PC-3 (cell line): ENCODE measurements around the gene LRRC3B. TPM values are rescaled to one million over a fixed set of nuclear protein-coding genes. Genes with fewer than 3 reads are reported as not detected.

ENCODE experiments used
- ATAC-seq: fragments of 200-7000 bp; cut with Tn5 transposase; 2 replicates; pipeline ENCODE4 v1.9.1; 2020; ENCODE audit warnings: mild to moderate bottlenecking, moderate library complexity
- BruUV-seq: library from RNA; stranded (reverse); fragments of 400-500 nt; replicated peaks from 2 replicates; lab custom pipeline; 2021; lab: Mats Ljungman, UMichigan
- CTCF ChIA-PET: fragments of 300-600 bp; sonication (Branson Sonifier 250); formaldehyde crosslinking; loops from one replicate; lab custom pipeline; 2022; ENCODE audit warnings: antibody characterized with exemption; lab: Charles Lee
- POLR2A ChIA-PET: fragments of 300-600 bp; sonication (Branson Sonifier 250); formaldehyde crosslinking; loops from one replicate; lab custom pipeline; 2022; ENCODE audit warnings: antibody characterized with exemption; ENCODE audit not compliant: unreplicated experiment; lab: Charles Lee
- DNase-seq: peaks from one replicate; pipeline ENCODE4 v3.0.0-alpha.2; 2015
- H2AFZ ChIP-seq: fragments of 300-600 bp; sonication (generic); 2 replicates; pipeline ENCODE4 v1.6.0; 2016; ENCODE audit warnings: antibody characterized with exemption, low read length
- H3F3A ChIP-seq: fragments of 300-600 bp; sonication (generic); one replicate; pipeline ENCODE4 v1.6.0; 2017; ENCODE audit warnings: antibody characterized with exemption, low read length, control low read depth, mild to moderate bottlenecking; ENCODE audit not compliant: unreplicated experiment
- H3K27ac ChIP-seq: fragments of 300-600 bp; sonication (generic); 2 replicates; pipeline ENCODE4 v1.5.1; 2016; ENCODE audit warnings: mild to moderate bottlenecking, low read length
- H3K27me3 ChIP-seq: fragments of 300-600 bp; sonication (generic); 2 replicates; pipeline ENCODE4 v1.6.1; 2016; ENCODE audit warnings: low read length, mixed read lengths
- H3K36me3 ChIP-seq: fragments of 300-600 bp; sonication (generic); 2 replicates; pipeline ENCODE4 v1.6.1; 2016; ENCODE audit warnings: low read depth, mixed run types, low read length, mixed read lengths
- H3K4me1 ChIP-seq: fragments of 300-600 bp; sonication (generic); 2 replicates; pipeline ENCODE4 v1.5.1; 2016; ENCODE audit warnings: low read length; ENCODE audit not compliant: insufficient read depth
- H3K4me2 ChIP-seq: fragments of 300-600 bp; sonication (generic); 2 replicates; pipeline ENCODE4 v1.6.0; 2016; ENCODE audit warnings: low read length
- H3K4me3 ChIP-seq: fragments of 300-600 bp; sonication (generic); 2 replicates; pipeline ENCODE4 v1.5.1; 2016; ENCODE audit warnings: mild to moderate bottlenecking, low read length, mixed read lengths
- H3K79me2 ChIP-seq: fragments of 300-600 bp; sonication (generic); 2 replicates; pipeline ENCODE4 v1.6.1; 2017; ENCODE audit warnings: low read length, mixed read lengths
- H3K9ac ChIP-seq: fragments of 300-600 bp; sonication (generic); 2 replicates; pipeline ENCODE4 v1.6.0; 2016; ENCODE audit warnings: mild to moderate bottlenecking, low read length
- H3K9me2 ChIP-seq: fragments of 300-600 bp; sonication (generic); replicated peaks from 2 replicates; pipeline ENCODE4 v1.6.1; 2016; ENCODE audit warnings: mixed run types, low read length, mixed read lengths
- H3K9me3 ChIP-seq: fragments of 300-600 bp; sonication (generic); 2 replicates; pipeline ENCODE4 v1.6.1; 2016; ENCODE audit warnings: low read length, mixed read lengths
- H4K20me1 ChIP-seq: fragments of 300-600 bp; sonication (generic); 2 replicates; pipeline ENCODE4 v1.6.1; 2016; ENCODE audit warnings: low read length, mixed read lengths
- CTCF ChIP-seq: fragments of 300-600 bp; sonication (generic); conservative IDR thresholded peaks from 2 replicates; pipeline ENCODE4 v1.5.1; 2017; ENCODE audit warnings: antibody characterized with exemption, low read depth, mild to moderate bottlenecking, low read length
- EZH2 ChIP-seq: fragments of 300-600 bp; sonication (generic); IDR thresholded peaks from one replicate; pipeline ENCODE4 v1.6.1; 2017; ENCODE audit warnings: antibody characterized with exemption, mild to moderate bottlenecking, low read length; ENCODE audit not compliant: unreplicated experiment
- EZH2phosphoT487 ChIP-seq: fragments of 300-600 bp; sonication (generic); IDR thresholded peaks from 2 replicates; pipeline ENCODE4 v1.6.1; 2018; ENCODE audit warnings: mild to moderate bottlenecking, antibody characterized with exemption, low read length, borderline replicate concordance
- intact Hi-C: fragments of 100-400 bp; cut with micrococcal nuclease; formaldehyde crosslinking; loops from 2 replicates; pipeline ENCODE4 v1.9.0; 2023
- total RNA-seq: library from RNA; depleted of rRNA; stranded (reverse); fragments of >200 nt; gene quantifications from 2 replicates; pipeline ENCODE4 v1.2.3, GENCODE V29; 2014

Gene LRRC3B
- total RNA-seq, 1 experiment from 2014 or later: not detected

GRCh38 chr3:26703519-26703918 is 80.9 kb downstream of the LRRC3B start:
- no peak for DNase-seq
- Histone ChIP-seq H3K27me3 (no peaks in the 10 kb centered on the region), H4K20me1 (no peaks in the 10 kb centered on the region), H2AFZ (no peak overlapping the region), H3K79me2 (no peaks in the 10 kb centered on the region), H3K4me3 (no peak overlapping the region), H3K27ac (no peak overlapping the region), H3K9me3 (peaks cover 19% of the 10 kb centered on the region; the same call in 1 of the 2 replicates), H3K4me2 (no peak overlapping the region), H3K9ac (no peak overlapping the region), H3F3A (no peaks in the 10 kb centered on the region), H3K4me1 (no peaks in the 10 kb centered on the region), H3K36me3 (no peaks in the 10 kb centered on the region), H3K9me2 (no peaks in the 10 kb centered on the region)
- POLR2A ChIA-PET: no interaction called here
- ATAC-seq: no peak
- intact Hi-C loops: no loop called here
- CTCF ChIA-PET: no interaction called here
- no peak for TF ChIP-seq EZH2phosphoT487
- TF ChIP-seq EZH2: no peak
- BruUV-seq: no TSS peak

- H4K20me1 ChIP-seq: no peaks in the 10 kb centered on the region
- H3K9me2 ChIP-seq: no peaks in the 10 kb centered on the region
- no peaks in the 10 kb centered on the region for H3K79me2 ChIP-seq
- H3K9me3 ChIP-seq: peaks cover 11% of the 10 kb centered on the region; the same call in 1 of the 2 replicates
- no peaks in the 10 kb centered on the region for H3K36me3 ChIP-seq
- no TSS peak for BruUV-seq
- H3F3A ChIP-seq: no peaks in the 10 kb centered on the region
- H3K27me3 ChIP-seq: no peaks in the 10 kb centered on the region
- H3K4me3 ChIP-seq: no peak overlapping the region
- DNase-seq (no peak), ATAC-seq (no peak)
- no peak overlapping the region for H2AFZ ChIP-seq
- H3K4me2 ChIP-seq: no peak overlapping the region
- TF ChIP-seq EZH2: no peak
- no peak for TF ChIP-seq EZH2phosphoT487
- TF ChIP-seq CTCF: no peak
- intact Hi-C loops: no loop called here
- H3K27ac ChIP-seq: no peak overlapping the region
- ChIA-PET POLR2A (no interaction called here), CTCF (no interaction called here)
- H3K9ac ChIP-seq: no peak overlapping the region
- no peaks in the 10 kb centered on the region for H3K4me1 ChIP-seq
Measured at GRCh38 chr3:26704736-26705135, 82.2 kb downstream of the LRRC3B start.

GRCh38 chr3:26708501-26708900 is 85.9 kb downstream of the LRRC3B start:
- Histone ChIP-seq H3K4me1 (no peaks in the 10 kb centered on the region), H4K20me1 (no peaks in the 10 kb centered on the region), H3K9ac (no peak overlapping the region), H3K27me3 (no peaks in the 10 kb centered on the region), H3K4me2 (no peak overlapping the region), H3K9me3 (0 out of 2 replicates have a peak, but pooled peaks cover 6% of the 10 kb centered on the region), H3K79me2 (no peaks in the 10 kb centered on the region), H3K9me2 (no peaks in the 10 kb centered on the region), H3F3A (no peaks in the 10 kb centered on the region), H3K27ac (no peak overlapping the region), H3K36me3 (no peaks in the 10 kb centered on the region), H2AFZ (no peak overlapping the region), H3K4me3 (no peak overlapping the region)
- DNase-seq: no peak
- BruUV-seq: no TSS peak
- ChIA-PET CTCF (no interaction called here), POLR2A (no interaction called here)
- no peak for ATAC-seq
- intact Hi-C loops: no loop called here
- TF ChIP-seq CTCF (no peak), EZH2 (no peak), EZH2phosphoT487 (no peak)
